Naive B cell (primary cell): ENCODE results near the gene LTBP2. TPM values are rescaled to one million over a fixed set of nuclear protein-coding genes. Genes with fewer than 3 reads are reported as not detected.
A peak's percentile ranks its signal among the peaks of the same experiment; 100 is the strongest.

Experiments
- ATAC-seq, 2 donors: fragments of 150-1000 bp; cut with Tn5 transposase; 2 replicates each; pipeline ENCODE4 v1.10.0; 2021; ENCODE audit warnings: low read depth in 2 of 2, mild to moderate bottlenecking in 2 of 2, moderate library complexity in 2 of 2
- DNase-seq: peaks from one replicate; pipeline ENCODE4 v3.0.0; 2022
- H3K27ac Mint-ChIP-seq, 6 donors: one replicate each; pipeline ENCODE4 v1.8.0; 2020 to 2022; ENCODE audit warnings: mild to moderate bottlenecking in 6 of 6, mixed read lengths in 6 of 6, moderate library complexity in 5 of 6, inconsistent platforms in 2 of 6
- H3K27me3 Mint-ChIP-seq, 3 donors: one replicate each; pipeline ENCODE4 v1.8.0; 2021 to 2022; ENCODE audit warnings: mixed read lengths in 3 of 3, mild to moderate bottlenecking in 1 of 3
- H3K36me3 Mint-ChIP-seq, 2 donors: one replicate each; pipeline ENCODE4 v1.8.0; 2020 to 2022; ENCODE audit warnings: mixed read lengths in 2 of 2, inconsistent platforms in 1 of 2, mild to moderate bottlenecking in 1 of 2
- H3K4me1 Mint-ChIP-seq, 3 donors: one replicate each; pipeline ENCODE4 v1.8.0; 2020 to 2022; ENCODE audit warnings: mixed read lengths in 3 of 3, inconsistent platforms in 1 of 3, mild to moderate bottlenecking in 1 of 3, moderate library complexity in 1 of 3
- H3K4me3 Mint-ChIP-seq, 8 donors: one replicate each; pipeline ENCODE4 v1.8.0; 2020 to 2022; ENCODE audit warnings: mild to moderate bottlenecking in 8 of 8, mixed read lengths in 8 of 8, moderate library complexity in 8 of 8, inconsistent platforms in 2 of 8
- H3K9me3 Mint-ChIP-seq, 7 donors: one replicate each; pipeline ENCODE4 v1.8.0; 2020 to 2022; ENCODE audit warnings: mixed read lengths in 7 of 7, mild to moderate bottlenecking in 5 of 7, inconsistent platforms in 2 of 7, moderate library complexity in 1 of 7
- polyA plus RNA-seq, 6 donors: library from polyadenylated mRNA; unstranded; fragments of 300-500 nt; fragmentation: Illumina TruSeq; gene quantifications; one replicate each; pipeline ENCODE4 v1.2.3, GENCODE V29; 2021; ENCODE audit warnings: low read depth in 6 of 6

The LTBP2 gene
- polyA plus RNA-seq, 6 donors from 2014 or later: 0.09 to 0.86 (median 0.17) TPM

- Mint-ChIP-seq H3K9me3 (peaks cover 0 to 2% (median 0%) of the 10 kb centered on the region in 7 donors), H3K27ac (peak overlapping the region in 2 of 6 donors; percentile 50 to 69), H3K4me1 (peaks cover 43 to 53% (median 50%) of the 10 kb centered on the region in 3 donors), H3K27me3 (peaks cover 12 to 28% (median 25%) of the 10 kb centered on the region in 3 donors), H3K36me3 (no peaks in the 10 kb centered on the region), H3K4me3 (peak overlapping the region in 3 of 8 donors; percentile 2 to 78 (median 10))
- DNase-seq: no peak
- no peak for ATAC-seq
Observed at GRCh38 chr14:74615735-74616134, 3.7 kb upstream of the LTBP2 start.

- Mint-ChIP-seq H3K4me3 (peak overlapping the region in 6 of 8 donors; percentile 12 to 85 (median 62)), H3K36me3 (no peaks in the 10 kb centered on the region), H3K4me1 (peaks cover 43 to 55% (median 51%) of the 10 kb centered on the region in 3 donors), H3K27ac (peak overlapping the region in 3 of 6 donors; percentile 10 to 81 (median 50)), H3K27me3 (peaks cover 12 to 28% (median 25%) of the 10 kb centered on the region in 3 donors), H3K9me3 (peaks cover 0 to 2% (median 0%) of the 10 kb centered on the region in 7 donors)
- DNase-seq (no peak), ATAC-seq (peak; percentile 22 to 23)
Observed at GRCh38 chr14:74614508-74615495, 2.8 kb upstream of the LTBP2 start.

GRCh38 chr14:74613211-74613914 lies 1.3 kb upstream of the LTBP2 start:
- DNase-seq (no peak), ATAC-seq (no peak)
- H3K36me3 Mint-ChIP-seq: no peaks in the 10 kb centered on the region
- H3K27ac Mint-ChIP-seq: peak overlapping the region in 1 of 6 donors; percentile 92
- H3K27me3 Mint-ChIP-seq: peaks cover 17 to 28% (median 25%) of the 10 kb centered on the region in 3 donors
- H3K4me1 Mint-ChIP-seq: peaks cover 46 to 56% (median 54%) of the 10 kb centered on the region in 3 donors
- peaks cover 0 to 2% (median 0%) of the 10 kb centered on the region in 7 donors for H3K9me3 Mint-ChIP-seq
- H3K4me3 Mint-ChIP-seq: peak overlapping the region; percentile 61 to 85 (median 80)

GRCh38 chr14:74612350-74613021 lies 449 bp upstream of the LTBP2 start:
- Mint-ChIP-seq H3K36me3 (no peaks in the 10 kb centered on the region), H3K27ac (peak overlapping the region in 1 of 6 donors; percentile 44), H3K4me3 (peak overlapping the region; percentile 45 to 89 (median 80)), H3K9me3 (peaks cover 0 to 2% (median 0%) of the 10 kb centered on the region in 7 donors), H3K27me3 (peaks cover 17 to 28% (median 25%) of the 10 kb centered on the region in 3 donors), H3K4me1 (peaks cover 40 to 47% (median 45%) of the 10 kb centered on the region in 3 donors)
- peak; percentile 89 for DNase-seq
- peak; percentile 83 for ATAC-seq

- ATAC-seq: no peak
- Mint-ChIP-seq H3K36me3 (no peaks in the 10 kb centered on the region), H3K4me1 (peaks cover 35 to 39% (median 38%) of the 10 kb centered on the region in 3 donors), H3K27me3 (peaks cover 17 to 27% (median 25%) of the 10 kb centered on the region in 3 donors), H3K4me3 (peak overlapping the region; percentile 15 to 86 (median 63)), H3K9me3 (peaks cover 0 to 2% (median 0%) of the 10 kb centered on the region in 7 donors), H3K27ac (no peak overlapping the region)
- no peak for DNase-seq
Observed at GRCh38 chr14:74610866-74611649, 979 bp downstream of the LTBP2 start.

GRCh38 chr14:74610199-74610865 lies 1.7 kb downstream of the LTBP2 start:
- peaks cover 17 to 21% (median 20%) of the 10 kb centered on the region in 3 donors for H3K27me3 Mint-ChIP-seq
- H3K27ac Mint-ChIP-seq: peak overlapping the region in 1 of 6 donors; percentile 45
- H3K9me3 Mint-ChIP-seq: peaks cover 0 to 2% (median 0%) of the 10 kb centered on the region in 7 donors
- H3K4me3 Mint-ChIP-seq: peak overlapping the region in 7 of 8 donors; percentile 1 to 88 (median 60)
- DNase-seq (no peak), ATAC-seq (no peak)
- H3K4me1 Mint-ChIP-seq: peaks cover 28 to 32% (median 30%) of the 10 kb centered on the region in 3 donors
- H3K36me3 Mint-ChIP-seq: no peaks in the 10 kb centered on the region

- ATAC-seq (no peak), DNase-seq (no peak)
- Mint-ChIP-seq H3K4me3 (peak overlapping the region in 4 of 8 donors; percentile 1 to 60 (median 43)), H3K4me1 (peaks cover 21 to 25% (median 24%) of the 10 kb centered on the region in 3 donors), H3K36me3 (no peaks in the 10 kb centered on the region), H3K9me3 (peaks cover 0 to 2% (median 0%) of the 10 kb centered on the region in 7 donors), H3K27ac (no peak overlapping the region), H3K27me3 (peaks cover 14 to 19% (median 18%) of the 10 kb centered on the region in 3 donors)
Observed at GRCh38 chr14:74609721-74610120, 2.3 kb downstream of the LTBP2 start.

- peak; percentile 81 for DNase-seq
- ATAC-seq: peak; percentile 57 to 58
- Mint-ChIP-seq H3K4me1 (peaks cover 16 to 19% (median 18%) of the 10 kb centered on the region in 3 donors), H3K27ac (peak overlapping the region in 1 of 6 donors; percentile 19), H3K27me3 (peaks cover 10 to 12% (median 12%) of the 10 kb centered on the region in 3 donors), H3K9me3 (peaks cover 0 to 2% (median 0%) of the 10 kb centered on the region in 7 donors), H3K36me3 (no peaks in the 10 kb centered on the region), H3K4me3 (peak overlapping the region in 4 of 8 donors; percentile 34 to 85 (median 70))
Observed at GRCh38 chr14:74608959-74609611, 3.0 kb downstream of the LTBP2 start.

- DNase-seq (no peak), ATAC-seq (no peak)
- no peaks in the 10 kb centered on the region for H3K36me3 Mint-ChIP-seq
- H3K4me3 Mint-ChIP-seq: no peak overlapping the region
- H3K4me1 Mint-ChIP-seq: peaks cover 10 to 13% (median 12%) of the 10 kb centered on the region in 3 donors
- H3K27me3 Mint-ChIP-seq: peaks cover 5 to 6% (median 5%) of the 10 kb centered on the region in 3 donors
- no peak overlapping the region for H3K27ac Mint-ChIP-seq
- no peaks in the 10 kb centered on the region for H3K9me3 Mint-ChIP-seq
Observed at GRCh38 chr14:74606727-74607126, 5.3 kb downstream of the LTBP2 start.

GRCh38 chr14:74605531-74606223 lies 6.4 kb downstream of the LTBP2 start:
- no peak for ATAC-seq
- no peak overlapping the region for H3K27ac Mint-ChIP-seq

GRCh38 chr14:74604911-74605310 lies 7.1 kb downstream of the LTBP2 start:
- ATAC-seq (no peak), DNase-seq (no peak)
- H3K27ac Mint-ChIP-seq: peak overlapping the region in 1 of 6 donors; percentile 65
- no peaks in the 10 kb centered on the region for H3K36me3 Mint-ChIP-seq
- H3K4me1 Mint-ChIP-seq: peaks cover 10 to 13% (median 11%) of the 10 kb centered on the region in 3 donors
- no peaks in the 10 kb centered on the region for H3K9me3 Mint-ChIP-seq
- H3K4me3 Mint-ChIP-seq: no peak overlapping the region
- H3K27me3 Mint-ChIP-seq: peaks cover 5 to 6% (median 5%) of the 10 kb centered on the region in 3 donors

More at GRCh38 chr14:74605531-74606223, 6.4 kb downstream of the LTBP2 start:
- no peak for DNase-seq
- Mint-ChIP-seq H3K27me3 (peaks cover 5 to 6% (median 5%) of the 10 kb centered on the region in 3 donors), H3K9me3 (no peaks in the 10 kb centered on the region), H3K36me3 (no peaks in the 10 kb centered on the region), H3K4me3 (peak overlapping the region in 1 of 8 donors; percentile 73), H3K4me1 (peaks cover 10 to 13% (median 12%) of the 10 kb centered on the region in 3 donors)
